GM18951 (cell line): Measurements from ENCODE around the gene GRIK2.

Experiments used
- POLR2A ChIP-seq: IDR thresholded peaks from 4 replicates; pipeline ENCODE4 v1.6.1; 2011; ENCODE audit warnings: mild to moderate bottlenecking; ENCODE audit not compliant: insufficient read length, insufficient read depth; ENCODE audit errors: extremely low read depth
- in situ Hi-C: fragments of 300-500 bp; cut with MboI; formaldehyde crosslinking; loops from one replicate; pipeline ENCODE4 v1.12.0; 2022; ENCODE audit warnings: low sequenced_read_pairs, mixed read lengths, inconsistent platforms; ENCODE audit not compliant: unreplicated experiment

The GRIK2 gene

GRCh38 chr6:101716810-101717209, 323.3 kb downstream of the GRIK2 start:
- TF ChIP-seq POLR2A = no peak
- in situ Hi-C loops = no loop called here

- in situ Hi-C loops = no loop called here
- TF ChIP-seq POLR2A = no peak
These were observed 326.0 kb downstream of the GRIK2 start for GRCh38 chr6:101719521-101719920.

- no peak for TF ChIP-seq POLR2A
- in situ Hi-C loops = no loop called here
These were observed 329.0 kb downstream of the GRIK2 start for GRCh38 chr6:101722471-101722870.

- no peak for TF ChIP-seq POLR2A
- in situ Hi-C loops = no loop called here
These were observed 329.6 kb downstream of the GRIK2 start for GRCh38 chr6:101722991-101723579.

- in situ Hi-C loops = no loop called here
- no peak for TF ChIP-seq POLR2A
These were observed 334.9 kb downstream of the GRIK2 start for GRCh38 chr6:101728388-101728787.

- in situ Hi-C loops = no loop called here
- TF ChIP-seq POLR2A = no peak
These were observed 335.4 kb downstream of the GRIK2 start for GRCh38 chr6:101728956-101729355.

GRCh38 chr6:101730954-101731353, 337.4 kb downstream of the GRIK2 start:
- in situ Hi-C loops = no loop called here
- TF ChIP-seq POLR2A = no peak

- in situ Hi-C loops = no loop called here
- no peak for TF ChIP-seq POLR2A
These were observed 340.4 kb downstream of the GRIK2 start for GRCh38 chr6:101733899-101734298.

- in situ Hi-C loops = no loop called here
- TF ChIP-seq POLR2A = no peak
These were observed 345.0 kb downstream of the GRIK2 start for GRCh38 chr6:101738481-101738880.

- in situ Hi-C loops = no loop called here
- TF ChIP-seq POLR2A = no peak
These were observed 347.1 kb downstream of the GRIK2 start for GRCh38 chr6:101740631-101741030.

GRCh38 chr6:101741474-101742171, 348.1 kb downstream of the GRIK2 start:
- in situ Hi-C loops = no loop called here
- TF ChIP-seq POLR2A = no peak

GRCh38 chr6:101747160-101747559, 353.7 kb downstream of the GRIK2 start:
- in situ Hi-C loops = no loop called here
- TF ChIP-seq POLR2A = no peak

- in situ Hi-C loops = no loop called here
- TF ChIP-seq POLR2A = no peak
These were observed 354.2 kb downstream of the GRIK2 start for GRCh38 chr6:101747716-101748115.

- TF ChIP-seq POLR2A = no peak
- in situ Hi-C loops = no loop called here
These were observed 362.4 kb downstream of the GRIK2 start for GRCh38 chr6:101755931-101756330.

- TF ChIP-seq POLR2A = no peak
- in situ Hi-C loops = no loop called here
These were observed 364.9 kb downstream of the GRIK2 start for GRCh38 chr6:101758368-101758767.
